T-helper 22 cell (primary cell): ENCODE measurements around the gene NPB.

Source experiments
- DNase-seq: peaks from one replicate; pipeline ENCODE4 v3.0.0-alpha.2; 2020; ENCODE audit warnings: low read depth

NPB gene

DNA sequence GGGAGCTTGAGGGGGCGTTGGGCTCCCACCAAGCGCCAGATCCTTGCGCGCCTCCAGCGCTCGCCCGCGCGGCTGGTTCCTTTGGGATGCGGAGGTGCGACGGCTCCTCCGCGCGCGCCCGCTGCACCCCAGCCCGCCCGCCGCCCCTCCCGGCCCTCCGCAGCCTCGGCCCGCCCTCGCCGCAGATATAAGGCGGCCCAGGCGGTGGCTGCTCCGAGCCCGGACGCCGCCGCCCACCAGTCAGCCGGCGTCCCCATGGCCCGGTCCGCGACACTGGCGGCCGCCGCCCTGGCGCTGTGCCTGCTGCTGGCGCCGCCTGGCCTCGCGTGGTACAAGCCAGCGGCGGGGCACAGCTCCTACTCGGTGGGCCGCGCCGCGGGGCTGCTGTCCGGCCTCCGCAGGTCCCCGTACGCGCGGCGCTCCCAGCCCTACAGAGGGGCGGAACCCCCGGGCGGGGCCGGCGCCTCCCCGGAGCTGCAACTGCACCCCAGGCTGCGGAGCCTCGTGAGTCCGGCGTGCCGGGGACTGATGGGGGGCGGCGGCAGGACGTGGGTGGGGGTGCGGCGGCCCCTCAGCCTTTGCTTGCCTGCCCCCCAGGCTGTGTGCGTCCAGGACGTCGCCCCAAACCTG, at the start of gene NPB:
Gene NPB, plus strand, starts transcription at position 216 of the 630 bp plus-strand sequence. Its CDS starts 40 bp downstream, at position 256.
- no peak for DNase-seq

- DNase-seq = no peak
These were observed 46.9 kb upstream of the NPB start for GRCh38 chr17:81854974-81855774.

GRCh38 chr17:81858170-81858966, 43.7 kb upstream of the NPB start:
- no peak for DNase-seq

DNA sequence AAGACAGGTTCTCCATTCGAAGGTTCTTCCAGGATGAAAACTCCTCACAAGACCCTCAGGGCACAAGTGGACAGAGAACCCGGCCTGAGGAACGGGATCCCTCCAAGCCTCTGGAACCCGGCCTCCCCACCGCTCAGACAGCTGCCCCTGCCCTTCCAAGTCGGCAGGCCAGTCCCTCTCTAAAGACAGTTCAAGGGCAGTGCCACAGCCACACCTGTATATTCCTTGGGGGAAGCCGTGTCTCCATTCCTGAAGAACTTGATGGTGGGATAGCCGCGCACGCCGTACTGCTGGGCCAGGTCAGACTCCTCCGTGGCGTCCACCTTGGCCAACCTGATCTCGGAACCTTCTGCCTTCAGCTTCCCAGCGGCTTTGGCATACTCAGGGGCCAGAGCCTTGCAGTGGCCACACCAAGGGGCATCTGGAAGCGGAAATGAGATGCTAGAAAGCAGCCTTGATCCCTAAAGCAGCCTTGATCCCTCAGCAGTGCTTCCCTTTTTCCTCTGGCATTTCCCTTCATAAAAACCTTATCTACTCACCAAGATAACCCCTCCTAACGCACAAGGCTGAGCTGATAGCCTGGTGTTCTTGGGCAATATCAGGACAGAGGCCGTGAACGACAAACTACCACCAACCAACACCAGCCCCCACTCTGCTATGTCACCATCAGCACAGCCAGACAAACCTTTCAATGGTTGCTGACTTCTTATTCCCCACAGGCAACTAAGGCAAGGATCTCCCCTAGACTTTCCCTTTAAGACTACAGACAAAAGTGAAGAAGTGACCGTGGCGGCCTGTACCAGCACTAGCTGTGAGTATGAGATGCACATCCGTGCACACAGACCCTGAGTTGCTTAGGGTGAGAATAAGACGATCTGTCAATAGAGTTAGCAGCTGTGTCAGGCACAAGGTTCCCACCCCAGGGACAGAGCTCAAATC, 42.8 kb upstream of the NPB start:
- no peak for DNase-seq

GRCh38 chr17:81859906-81860755, 41.9 kb upstream of the NPB start, which contains the start of gene P4HB:
Gene P4HB, minus strand, starts transcription at chr17:81860535. Its CDS starts 64 bp downstream, at chr17:81860471.
- no peak for DNase-seq

DNA sequence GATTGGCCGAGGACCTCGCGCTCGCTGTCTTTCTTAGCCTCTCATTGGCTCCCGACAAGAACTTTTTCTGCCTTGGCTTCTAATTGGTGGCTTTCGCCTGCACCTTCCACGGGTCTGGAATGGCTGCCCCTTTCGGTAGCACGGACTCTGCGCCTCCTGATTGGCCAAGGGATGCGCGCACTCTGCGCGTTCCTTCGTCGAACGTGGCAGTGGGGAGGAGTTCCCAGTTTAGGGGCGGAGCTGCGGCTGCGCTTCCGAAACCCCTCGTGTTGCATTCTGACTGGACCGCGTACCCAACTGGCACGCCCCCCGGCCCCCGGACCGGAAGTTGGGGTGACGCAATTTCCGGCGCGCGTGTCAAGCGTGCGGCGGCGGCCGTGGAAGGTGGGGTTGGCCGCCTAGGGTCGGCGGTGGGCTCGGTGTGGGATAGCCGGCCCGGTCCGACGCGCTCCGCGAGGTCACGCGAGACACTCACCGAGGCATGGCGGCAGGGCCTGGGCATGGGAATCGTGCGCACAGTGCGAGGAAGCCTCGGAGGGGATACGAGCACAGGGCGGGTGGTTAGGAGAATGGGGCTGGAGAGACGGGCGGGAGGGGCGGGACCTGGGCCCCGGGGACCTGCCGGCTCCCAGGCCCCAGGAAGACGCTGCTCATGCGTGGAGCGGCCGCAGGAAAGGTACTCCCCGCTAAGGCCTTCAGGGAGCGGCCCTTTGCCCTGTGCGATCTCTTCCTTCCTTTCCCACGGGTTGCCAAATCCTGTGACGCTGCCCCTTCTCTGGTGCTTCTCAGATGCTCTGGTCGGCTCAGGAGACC, 41.1 kb upstream of the NPB start:
- DNase-seq = peak; percentile 98

DNA sequence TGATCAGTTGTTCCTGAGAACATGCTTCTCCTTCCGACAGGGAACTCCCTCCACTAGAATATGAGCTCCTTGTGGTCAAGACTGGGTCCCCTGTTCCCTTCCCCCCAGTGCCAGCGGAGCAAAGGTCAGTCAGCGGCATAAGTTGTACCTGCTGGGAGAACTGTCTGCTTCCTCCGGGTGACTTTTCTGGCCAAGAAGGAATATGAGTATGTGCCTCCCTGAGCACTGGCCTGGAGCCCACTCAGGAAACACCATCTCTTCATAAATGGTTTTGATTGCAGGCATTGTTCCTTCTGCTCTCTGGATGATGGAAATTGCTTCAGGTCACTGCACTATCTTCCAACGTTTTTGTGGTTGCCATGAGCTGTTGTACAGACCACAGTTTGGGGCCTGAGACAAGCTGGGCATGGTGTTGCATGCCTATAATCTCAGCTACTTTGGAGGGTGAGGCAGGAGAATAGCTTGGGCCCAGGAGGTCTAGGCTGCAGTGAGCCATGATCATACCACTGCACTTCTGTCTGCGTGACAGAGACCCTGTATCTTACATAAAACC, 38.8 kb upstream of the NPB start:
- no peak for DNase-seq

DNA sequence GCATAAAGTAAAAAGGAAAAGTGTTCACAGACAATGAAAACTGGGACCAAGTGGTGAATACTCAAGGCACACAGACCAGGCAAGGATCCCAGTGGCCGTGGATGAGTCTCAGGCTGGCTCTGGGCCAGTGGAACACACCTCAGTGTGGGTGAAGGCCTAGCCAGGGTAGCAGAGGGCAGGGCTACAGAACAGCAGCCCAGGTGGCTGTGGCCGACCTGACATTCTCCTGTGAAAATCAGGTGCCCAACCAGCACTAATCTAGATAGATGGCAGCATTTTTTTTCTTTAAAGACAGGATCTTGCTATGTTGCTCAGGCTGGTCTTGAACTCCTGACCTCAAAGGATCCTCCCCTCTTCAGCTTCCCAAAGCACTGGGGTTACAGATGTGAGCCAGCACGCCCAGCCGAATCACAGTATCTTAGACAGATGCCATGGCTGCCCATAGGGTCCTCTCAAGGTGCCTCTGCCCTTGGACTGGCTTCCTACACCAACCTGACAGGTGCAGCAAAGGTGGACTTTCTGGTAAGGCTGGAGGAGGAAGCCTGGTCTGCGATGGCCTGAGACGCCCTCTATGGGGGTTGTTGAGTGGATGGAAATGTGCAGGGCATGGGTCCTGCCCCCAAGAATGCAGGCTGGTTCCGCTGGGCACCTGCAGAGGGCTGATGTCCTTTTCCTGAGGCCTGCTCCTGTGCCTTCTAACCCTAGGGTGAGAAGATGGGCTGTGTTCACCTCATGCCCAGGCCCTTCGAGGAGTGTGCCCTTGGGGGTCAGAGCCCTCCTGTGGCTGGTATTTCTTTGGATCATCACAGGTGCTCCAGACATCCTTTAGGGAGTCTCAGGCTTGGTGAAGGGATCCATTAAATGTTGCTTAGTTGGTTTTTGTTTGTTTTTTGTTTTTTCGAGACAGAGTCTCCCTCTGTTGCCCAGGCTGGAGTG, 37.9 kb upstream of the NPB start:
- no peak for DNase-seq

DNA sequence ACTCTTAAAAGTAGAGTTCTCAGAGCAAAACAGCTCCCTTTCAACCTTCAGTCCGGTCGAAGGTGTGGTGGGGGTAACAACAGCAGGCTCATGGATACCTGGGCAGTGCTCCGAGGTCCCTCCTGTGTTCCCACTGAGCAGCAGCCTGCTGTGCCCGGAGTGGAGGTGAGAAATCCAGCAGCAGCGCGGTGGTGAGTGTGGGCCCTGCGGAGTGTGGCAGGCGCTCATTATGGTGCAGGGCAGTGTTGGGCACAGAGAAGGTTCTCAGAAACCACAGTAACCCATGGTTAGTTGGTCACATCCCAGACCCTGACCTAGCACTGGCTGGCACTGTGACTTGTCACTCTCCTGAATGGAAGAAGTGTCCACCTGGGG, 36.7 kb upstream of the NPB start:
- no peak for DNase-seq

DNA sequence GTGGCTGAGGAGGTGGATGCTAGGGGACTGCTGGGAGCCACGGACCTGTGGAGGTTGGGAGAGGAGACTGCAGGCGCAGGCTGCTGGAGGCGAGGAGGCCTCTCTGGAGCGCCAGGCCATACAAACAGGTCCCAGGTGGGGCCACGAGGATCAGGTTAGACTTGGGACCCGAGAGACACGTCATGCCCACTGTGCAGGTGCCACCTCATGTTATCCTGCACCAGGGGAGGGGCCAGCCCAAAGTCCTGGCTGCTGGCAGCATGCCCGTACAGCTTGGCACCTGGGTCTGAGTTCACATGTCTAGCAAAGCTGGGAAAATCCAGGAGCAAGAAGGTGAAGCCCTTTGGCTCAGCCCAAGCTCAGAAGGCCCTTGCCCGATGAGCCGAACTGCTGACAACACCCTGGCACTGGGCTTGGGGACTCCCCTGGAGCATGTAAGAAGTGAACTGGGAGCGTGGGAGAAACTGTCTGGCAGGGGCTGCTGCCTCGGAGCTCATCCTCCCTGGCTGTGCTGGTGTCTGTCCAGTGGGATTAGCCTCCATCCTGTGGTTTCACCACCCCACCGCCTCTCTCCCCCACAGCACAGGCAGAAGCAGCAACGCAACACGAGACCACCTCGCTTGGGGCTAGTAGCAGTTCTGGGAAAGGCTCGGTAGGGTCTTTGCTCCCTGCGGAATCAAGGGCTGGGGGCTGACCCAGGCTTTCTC, 36.2 kb upstream of the NPB start:
- DNase-seq = no peak

GRCh38 chr17:81866440-81867169, 35.4 kb upstream of the NPB start:
- no peak for DNase-seq

DNA sequence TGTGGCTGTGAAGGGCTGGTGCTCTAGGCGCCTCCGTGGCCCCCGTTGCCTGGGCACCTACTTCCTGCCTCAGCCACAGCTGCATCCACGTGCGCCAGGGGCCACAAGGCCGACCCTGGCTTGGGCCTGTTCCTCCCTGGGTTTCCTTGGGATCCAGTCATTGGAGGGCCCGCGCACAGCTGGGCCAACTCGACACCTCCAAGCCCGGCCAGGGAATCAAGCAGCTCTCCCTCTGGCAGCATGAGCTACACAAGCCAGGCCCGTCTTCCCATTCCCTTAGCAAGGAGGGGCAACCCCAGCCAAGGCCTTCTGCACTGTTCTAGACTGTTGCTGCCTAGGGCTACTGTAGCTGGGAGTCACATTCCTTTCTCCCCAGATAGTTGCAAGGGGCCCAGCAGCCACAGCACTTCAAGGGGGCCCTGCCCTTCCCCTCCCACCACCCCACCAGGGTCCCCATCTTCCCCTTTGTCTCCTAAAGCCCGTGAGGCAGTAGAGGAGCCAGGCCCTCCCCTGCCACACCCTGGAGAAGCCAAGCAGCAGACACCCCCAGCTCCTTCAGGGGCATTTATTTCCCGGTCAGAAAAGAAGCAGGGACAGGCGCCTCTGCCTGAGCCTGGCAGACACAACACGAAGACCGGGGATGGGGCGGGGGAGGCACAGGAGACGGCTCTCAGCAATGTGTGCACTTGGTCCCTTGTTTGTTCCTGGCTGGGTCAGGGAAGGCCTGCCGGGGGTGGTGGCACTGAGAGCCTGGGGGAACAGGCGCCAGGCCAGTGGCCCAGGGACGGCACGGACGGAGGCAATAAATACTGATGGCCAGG, 34.7 kb upstream of the NPB start:
- no peak for DNase-seq

DNA sequence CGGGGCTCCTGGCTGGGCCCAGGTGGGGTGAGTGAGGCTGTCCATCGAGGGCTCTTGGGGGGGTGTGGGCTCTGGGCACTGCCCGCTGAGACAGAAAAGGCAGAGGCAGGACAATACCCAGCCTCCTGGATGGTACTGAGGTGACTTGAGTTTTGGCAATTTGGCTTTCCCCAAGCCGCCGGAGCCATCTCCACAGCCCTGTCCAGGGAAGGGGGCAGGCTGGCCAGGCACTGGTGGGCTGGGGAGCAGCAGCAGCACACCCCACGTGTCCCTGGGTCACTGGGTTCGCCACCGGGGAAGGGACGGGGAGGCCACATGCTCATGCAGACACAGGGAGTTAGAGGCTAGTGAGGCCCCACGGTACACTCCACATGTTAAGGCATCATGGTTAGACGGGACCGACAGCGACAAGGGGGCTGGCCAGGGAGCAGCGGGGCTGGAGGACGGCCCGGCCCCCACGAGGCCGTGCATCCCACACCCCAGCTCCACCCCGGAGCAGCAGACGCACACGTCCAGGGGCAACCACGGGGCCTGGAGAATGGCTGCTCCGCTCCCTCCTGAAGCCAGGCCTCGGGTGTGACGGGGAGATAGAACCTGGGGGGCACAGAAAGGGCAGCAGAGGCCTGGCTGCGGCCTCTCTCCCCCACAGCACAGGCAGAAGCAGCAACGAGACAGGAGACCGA, 33.9 kb upstream of the NPB start:
- DNase-seq = no peak

DNA sequence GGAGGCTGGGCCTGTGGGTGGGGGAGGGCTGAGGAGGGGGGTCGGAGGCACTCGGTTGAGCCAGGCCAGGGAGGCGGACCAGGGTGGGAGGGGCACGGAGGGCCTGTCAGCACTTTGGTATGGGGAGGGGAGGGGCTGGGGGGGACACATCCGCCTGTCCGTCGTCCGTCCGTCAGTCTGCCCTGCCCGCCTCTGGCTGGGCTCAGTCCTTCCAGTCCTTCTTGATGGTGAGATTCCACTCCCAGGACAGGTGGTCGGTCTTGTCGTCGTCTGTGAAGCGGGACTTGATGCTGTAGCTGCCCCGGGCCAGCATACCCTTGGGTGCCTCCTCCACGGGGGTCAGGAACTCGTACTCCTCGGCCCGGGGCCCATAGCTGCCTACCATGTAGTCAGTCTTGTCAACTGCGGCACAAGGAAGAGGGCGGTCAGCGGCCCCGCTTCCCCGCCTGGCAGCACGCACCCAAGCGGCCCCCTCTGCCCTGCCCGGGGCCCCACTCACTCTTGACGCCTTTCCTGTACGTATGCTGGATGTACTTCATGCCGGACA, 33.3 kb upstream of the NPB start:
- DNase-seq = no peak
